Thoracic aorta (tissue), 2 donors: ENCODE measurements around the gene RIN2. TPM values are rescaled to one million over a fixed set of nuclear protein-coding genes. Genes with fewer than 3 reads are reported as not detected.

Experiments
- ATAC-seq: fragments of 150-250 bp; one replicate; pipeline ENCODE4 v1.8.0; 2017; ENCODE audit warnings: low read depth; ENCODE audit not compliant: insufficient number of reproducible peaks, low FRiP score
- DNase-seq: peaks from one replicate; pipeline ENCODE4 v3.0.0-alpha.2; 2020; ENCODE audit warnings: low spot score
- H3K27ac ChIP-seq, 2 donors: fragments of 200-600 bp; sonication (generic); 1 replicate in 1 of 2; 2 replicates in 1 of 2; pipeline ENCODE4 v1.5.1; 2016; ENCODE audit warnings: mild to moderate bottlenecking in 2 of 2, moderate library complexity in 2 of 2
- H3K27me3 ChIP-seq: fragments of 200-600 bp; sonication (generic); replicated peaks from 2 replicates; pipeline ENCODE4 v1.6.0; 2016; ENCODE audit warnings: mild to moderate bottlenecking; ENCODE audit not compliant: insufficient read depth
- H3K36me3 ChIP-seq: fragments of 200-600 bp; sonication (generic); one replicate; pipeline ENCODE4 v1.5.1; 2016
- H3K4me1 ChIP-seq, 2 donors: fragments of 200-600 bp; sonication (generic); 1 replicate in 1 of 2; 2 replicates in 1 of 2; pipeline versions ENCODE4 v1.5.1 to v1.6.0; 2016; ENCODE audit warnings: low read depth in 2 of 2, mild to moderate bottlenecking in 1 of 2; ENCODE audit not compliant: control insufficient read depth in 1 of 2
- H3K4me3 ChIP-seq: fragments of 200-600 bp; sonication (generic); 2 replicates; pipeline ENCODE4 v1.5.1; 2016; ENCODE audit warnings: mild to moderate bottlenecking
- H3K9me3 ChIP-seq: fragments of 200-600 bp; sonication (generic); 2 replicates; pipeline ENCODE4 v1.5.1; 2016
- CTCF ChIP-seq: fragments of 200-600 bp; sonication (generic); IDR thresholded peaks from one replicate; pipeline ENCODE4 v1.5.1; 2019; ENCODE audit warnings: antibody characterized with exemption
- total RNA-seq, 2 donors: library from RNA; depleted of rRNA; stranded (reverse); fragments of >200 nt; gene quantifications; one replicate each; pipeline versions ENCODE4 v1.1.0 to v1.2.3, GENCODE V29; 2016

RIN2 gene
- total RNA-seq, 2 donors from 2014 or later = 60.9 to 121 TPM

- H3K27me3 ChIP-seq = no peaks in the 10 kb centered on the region
- peaks cover 12 to 26% of the 10 kb centered on the region in 2 donors for H3K4me1 ChIP-seq
- ATAC-seq (peak; percentile 77), DNase-seq (no peak)
- no peak for TF ChIP-seq CTCF
- H3K9me3 ChIP-seq = no peaks in the 10 kb centered on the region
- no peak overlapping the region for H3K4me3 ChIP-seq
- peaks cover 7% of the 10 kb centered on the region for H3K36me3 ChIP-seq
- H3K27ac ChIP-seq = no peak overlapping the region
These were observed 49.3 kb downstream of the RIN2 start for GRCh38 chr20:19807191-19807945.
